GM23338 (cell line): Measurements from ENCODE around the gene CCDC120. TPM values are rescaled to one million over a fixed set of nuclear protein-coding genes. Genes with fewer than 3 reads are reported as not detected.

Source experiments
- ATAC-seq: fragments of 200-7000 bp; cut with Tn5 transposase; 3 replicates; pipeline ENCODE4 v1.9.1; 2020
- DNase-seq: peaks from one replicate; pipeline ENCODE4 v3.0.0-alpha.2; 2015; ENCODE audit warnings: low spot score
- H2AFZ ChIP-seq: fragments of 200-600 bp; sonication (generic); 2 replicates; pipeline ENCODE4 v1.8.0; 2016; ENCODE audit warnings: antibody characterized with exemption, mild to moderate bottlenecking, moderate library complexity
- H3F3A ChIP-seq: fragments of 200-600 bp; sonication (generic); replicated peaks from 2 replicates; pipeline ENCODE4 v1.8.0; 2017; ENCODE audit warnings: antibody characterized with exemption, mixed run types, low read depth
- H3K27ac ChIP-seq: fragments of 200-600 bp; sonication (generic); 2 replicates; pipeline ENCODE4 v1.6.1; 2016; ENCODE audit warnings: low read depth
- H3K27me3 ChIP-seq: fragments of 200-600 bp; sonication (generic); 2 replicates; pipeline ENCODE4 v1.8.0; 2016; ENCODE audit warnings: mild to moderate bottlenecking, mixed run types, moderate library complexity; ENCODE audit not compliant: insufficient read depth
- H3K36me3 ChIP-seq: fragments of 200-600 bp; sonication (generic); 2 replicates; pipeline ENCODE4 v1.8.0; 2016; ENCODE audit warnings: mild to moderate bottlenecking; ENCODE audit not compliant: insufficient read depth
- H3K4me1 ChIP-seq: fragments of 200-600 bp; sonication (generic); 2 replicates; pipeline ENCODE4 v1.8.0; 2016; ENCODE audit warnings: mild to moderate bottlenecking, moderate library complexity; ENCODE audit not compliant: insufficient read depth
- H3K4me2 ChIP-seq: fragments of 200-600 bp; sonication (generic); 2 replicates; pipeline ENCODE4 v1.7.1; 2017; ENCODE audit warnings: mixed run types
- H3K4me3 ChIP-seq: fragments of 200-600 bp; sonication (generic); 2 replicates; pipeline ENCODE4 v1.6.1; 2016; ENCODE audit warnings: mixed run types
- H3K79me2 ChIP-seq: fragments of 200-600 bp; sonication (generic); replicated peaks from 2 replicates; pipeline ENCODE4 v1.8.0; 2017; ENCODE audit warnings: mild to moderate bottlenecking; ENCODE audit not compliant: insufficient read depth
- H3K9me2 ChIP-seq: fragments of 200-600 bp; sonication (generic); 2 replicates; pipeline ENCODE4 v1.8.0; 2017; ENCODE audit not compliant: insufficient read depth
- H4K20me1 ChIP-seq: fragments of 200-600 bp; sonication (generic); replicated peaks from 2 replicates; pipeline ENCODE4 v1.8.0; 2017; ENCODE audit warnings: mild to moderate bottlenecking; ENCODE audit not compliant: insufficient read depth
- H3K27ac Mint-ChIP-seq: 2 replicates; pipeline ENCODE4 v1.8.0; 2020; ENCODE audit warnings: inconsistent platforms, mild to moderate bottlenecking, moderate library complexity, mixed read lengths
- H3K27me3 Mint-ChIP-seq: 3 replicates; pipeline ENCODE4 v1.8.0; 2022; ENCODE audit warnings: low read depth, mild to moderate bottlenecking, moderate library complexity, mixed read lengths, inconsistent platforms; ENCODE audit not compliant: insufficient read depth, poor library complexity
- H3K36me3 Mint-ChIP-seq: 3 replicates; pipeline ENCODE4 v1.8.0; 2021; ENCODE audit warnings: low read depth, mild to moderate bottlenecking, inconsistent platforms, moderate library complexity, mixed read lengths
- H3K4me1 Mint-ChIP-seq: 3 replicates; pipeline ENCODE4 v1.8.0; 2020; ENCODE audit warnings: mild to moderate bottlenecking, inconsistent platforms, mixed read lengths
- H3K4me3 Mint-ChIP-seq: 3 replicates; pipeline ENCODE4 v1.8.0; 2021; ENCODE audit warnings: moderate library complexity, mild to moderate bottlenecking, inconsistent platforms, mixed read lengths
- H3K9me3 Mint-ChIP-seq: 3 replicates; pipeline ENCODE4 v1.8.0; 2020; ENCODE audit warnings: moderate library complexity, mild to moderate bottlenecking, inconsistent platforms, mixed read lengths
- CREB1 ChIP-seq: fragments of 250-450 bp; sonication (Bioruptor Pico); IDR thresholded peaks from 2 replicates; pipeline ENCODE4 v1.5.0; 2020; ENCODE audit warnings: low read depth, mild to moderate bottlenecking, moderate library complexity
- EZH2 ChIP-seq: fragments of 200-600 bp; sonication (generic); IDR thresholded peaks from one replicate; pipeline ENCODE4 v1.8.0; 2017; ENCODE audit warnings: antibody characterized with exemption, mild to moderate bottlenecking, low read depth; ENCODE audit not compliant: unreplicated experiment
- EZH2phosphoT487 ChIP-seq: fragments of 200-600 bp; sonication (generic); IDR thresholded peaks from one replicate; pipeline ENCODE4 v1.8.1; 2018; ENCODE audit warnings: antibody characterized with exemption; ENCODE audit not compliant: unreplicated experiment
- JUNB ChIP-seq: IDR thresholded peaks from one replicate; pipeline ENCODE4 v1.6.1; 2016; ENCODE audit warnings: antibody characterized with exemption; ENCODE audit not compliant: unreplicated experiment
- NANOG ChIP-seq: IDR thresholded peaks from 2 replicates; pipeline ENCODE4 v1.6.1; 2016; ENCODE audit warnings: antibody characterized with exemption, borderline replicate concordance
- POLR2AphosphoS5 ChIP-seq: IDR thresholded peaks from 2 replicates; pipeline ENCODE4 v1.6.1; 2016; ENCODE audit warnings: antibody characterized with exemption, low read depth
- ZNF114 ChIP-seq: fragments of 250-450 bp; sonication (Bioruptor Pico); IDR thresholded peaks from 2 replicates; pipeline ENCODE4 v1.5.0; 2020; ENCODE audit warnings: mild to moderate bottlenecking, moderate library complexity
- polyA plus RNA-seq: library from polyadenylated mRNA; unstranded; fragments of >200 nt; fragmentation: Nextera tagmentation; extraction: Ambion mirVana; gene quantifications from 2 replicates; pipeline ENCODE4 v1.2.1, GENCODE V29; 2016
- total RNA-seq: library from RNA; depleted of rRNA; stranded (reverse); fragments of >200 nt; shearing (Covaris generic); gene quantifications from 2 replicates; pipeline ENCODE4 v1.2.3, GENCODE V29; 2014
- TF ChIP-seq, protein P1 (sequence below), 2 experiments: fragments of 200-600 bp in 1 of 2; sonication (generic) in 1 of 2; conservative IDR thresholded peaks; 2 replicates each; pipeline versions ENCODE4 v1.5.1 to v1.6.1; 2016 to 2017; ENCODE audit warnings: antibody characterized with exemption in 2 of 2, low read depth in 2 of 2, mild to moderate bottlenecking in 2 of 2, moderate library complexity in 1 of 2
- TF ChIP-seq, protein P2 (sequence below): fragments of 250-450 bp; sonication (Bioruptor Pico); IDR thresholded peaks from 2 replicates; pipeline ENCODE4 v1.5.0; 2020; ENCODE audit warnings: mild to moderate bottlenecking, moderate library complexity
- TF ChIP-seq, protein P3 (sequence below): IDR thresholded peaks from 2 replicates; pipeline ENCODE4 v1.6.1; 2016; ENCODE audit warnings: antibody characterized with exemption

Gene CCDC120
- total and polyA plus RNA-seq, 2 experiments from 2014 or later, result 3.3 to 9.9 TPM

DNA sequence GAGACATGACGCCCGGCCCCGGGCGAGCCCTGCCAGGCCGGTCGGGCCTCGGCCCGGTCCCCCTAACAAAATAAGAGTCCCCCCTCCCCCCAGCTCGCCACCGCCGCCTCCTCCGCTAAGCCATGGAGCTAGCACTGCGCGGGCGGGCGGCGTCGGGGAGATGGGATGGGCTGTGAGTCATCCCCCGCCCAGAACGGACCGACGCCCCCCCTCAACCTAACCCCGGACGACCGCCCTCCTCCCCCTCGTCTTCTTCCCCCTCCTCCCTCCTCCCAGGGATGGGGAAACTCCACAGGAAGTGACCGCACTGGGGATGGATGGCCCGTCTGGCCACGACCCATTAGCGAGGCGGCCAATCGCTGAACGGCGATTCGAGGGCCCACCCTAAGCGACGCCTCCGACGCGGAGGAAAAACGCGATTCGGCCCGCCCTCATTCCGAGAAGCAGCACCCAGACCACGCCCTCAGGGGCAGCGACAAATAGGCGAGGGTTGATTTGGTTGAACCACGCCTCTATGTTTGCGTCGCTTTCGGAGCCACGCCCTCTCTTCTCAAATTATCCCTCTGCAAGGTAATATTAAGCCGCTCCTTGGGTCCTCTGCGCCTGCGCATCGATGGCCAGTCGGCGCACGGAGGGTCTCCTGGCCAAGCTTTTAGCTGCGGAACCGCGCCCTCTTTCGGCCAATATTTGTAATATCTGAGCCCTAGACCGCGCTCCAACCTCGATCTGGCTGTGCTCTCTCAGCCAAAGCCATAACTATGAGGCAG, 15.4 kb upstream of the CCDC120 start, which contains the start of gene TFE3:
Gene TFE3, minus strand, starts transcription at position 138 of the 767 bp plus-strand sequence. Its CDS starts 131 bp downstream, at position 7.
- 0 out of 2 replicates have a peak, but pooled peaks cover 5% of the 10 kb centered on the region for H3K36me3 ChIP-seq
- DNase-seq (peak; percentile 98), ATAC-seq (peak; percentile 72)
- H3K36me3 Mint-ChIP-seq, result peaks cover 18% of the 10 kb centered on the region
- H3K27me3 Mint-ChIP-seq, result peaks cover 21% of the 10 kb centered on the region
- no peaks in the 10 kb centered on the region for H3K27me3 ChIP-seq
- no peaks in the 10 kb centered on the region; the same call in 2 of the 3 replicates for H3K9me3 Mint-ChIP-seq
- TF ChIP-seq NANOG (no peak), JUNB (no peak), ZNF114 (CRISPR knock-in tag) (no peak), POLR2AphosphoS5 (peak; percentile 45; the same call in 1 of the 2 replicates), CREB1 (CRISPR knock-in tag) (peak; percentile 68)
- TF ChIP-seq, protein P1, sequence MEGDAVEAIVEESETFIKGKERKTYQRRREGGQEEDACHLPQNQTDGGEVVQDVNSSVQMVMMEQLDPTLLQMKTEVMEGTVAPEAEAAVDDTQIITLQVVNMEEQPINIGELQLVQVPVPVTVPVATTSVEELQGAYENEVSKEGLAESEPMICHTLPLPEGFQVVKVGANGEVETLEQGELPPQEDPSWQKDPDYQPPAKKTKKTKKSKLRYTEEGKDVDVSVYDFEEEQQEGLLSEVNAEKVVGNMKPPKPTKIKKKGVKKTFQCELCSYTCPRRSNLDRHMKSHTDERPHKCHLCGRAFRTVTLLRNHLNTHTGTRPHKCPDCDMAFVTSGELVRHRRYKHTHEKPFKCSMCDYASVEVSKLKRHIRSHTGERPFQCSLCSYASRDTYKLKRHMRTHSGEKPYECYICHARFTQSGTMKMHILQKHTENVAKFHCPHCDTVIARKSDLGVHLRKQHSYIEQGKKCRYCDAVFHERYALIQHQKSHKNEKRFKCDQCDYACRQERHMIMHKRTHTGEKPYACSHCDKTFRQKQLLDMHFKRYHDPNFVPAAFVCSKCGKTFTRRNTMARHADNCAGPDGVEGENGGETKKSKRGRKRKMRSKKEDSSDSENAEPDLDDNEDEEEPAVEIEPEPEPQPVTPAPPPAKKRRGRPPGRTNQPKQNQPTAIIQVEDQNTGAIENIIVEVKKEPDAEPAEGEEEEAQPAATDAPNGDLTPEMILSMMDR (conservative IDR thresholded peaks at IDR 0.05; ENCODE audit: low read depth in 2 of 2), result peak; percentile 48 to 75
- peaks cover 30% of the 10 kb centered on the region for H3K79me2 ChIP-seq
- no peaks in the 10 kb centered on the region for H4K20me1 ChIP-seq
- H3K9me2 ChIP-seq, result no peaks in the 10 kb centered on the region
- H3K4me3 Mint-ChIP-seq, result peak within 1 kb of the TSS; percentile 96
- peak within 1 kb of the TSS; percentile 94 for H3K27ac ChIP-seq
- H3K27ac Mint-ChIP-seq, result peak within 1 kb of the TSS; percentile 97
- peak within 1 kb of the TSS; percentile 77 for H3K4me3 ChIP-seq
- no peak within 1 kb of the TSS for H2AFZ ChIP-seq
- peaks cover 24% of the 10 kb centered on the region for H3K4me1 Mint-ChIP-seq
- H3K4me2 ChIP-seq, result peak within 1 kb of the TSS; percentile 74
- H3K4me1 ChIP-seq, result peaks cover 4% of the 10 kb centered on the region
- no peaks in the 10 kb centered on the region for H3F3A ChIP-seq

DNA sequence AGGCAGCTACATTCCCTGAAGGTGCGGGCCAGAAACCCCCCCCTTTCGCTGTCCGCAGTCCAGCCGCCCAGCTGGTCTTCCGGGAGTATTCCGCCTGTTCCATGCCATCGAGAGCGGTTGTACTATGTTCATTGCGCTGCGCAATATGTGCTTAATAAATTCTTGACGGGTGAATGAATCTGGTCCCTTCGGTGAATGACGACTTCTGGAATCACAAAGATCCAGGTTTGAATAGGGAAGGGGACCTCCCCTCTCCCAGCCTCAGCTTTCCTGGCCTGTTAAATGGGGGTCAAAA, 14.9 kb upstream of the CCDC120 start:
- Histone ChIP-seq H2AFZ (no peak overlapping the region), H3K4me3 (peak overlapping the region; percentile 48), H3K36me3 (0 out of 2 replicates have a peak, but pooled peaks cover under 1% of the 10 kb centered on the region), H3K79me2 (peaks cover 25% of the 10 kb centered on the region), H3K4me1 (peaks cover 4% of the 10 kb centered on the region), H3K9me2 (no peaks in the 10 kb centered on the region), H3F3A (no peaks in the 10 kb centered on the region), H3K27ac (no peak overlapping the region), H3K4me2 (peak overlapping the region; percentile 68), H4K20me1 (no peaks in the 10 kb centered on the region), H3K27me3 (no peaks in the 10 kb centered on the region)
- ATAC-seq (no peak), DNase-seq (no peak)
- Mint-ChIP-seq H3K4me1 (peaks cover 19% of the 10 kb centered on the region), H3K4me3 (peak overlapping the region; percentile 76), H3K36me3 (peaks cover 13% of the 10 kb centered on the region), H3K27me3 (peaks cover 18% of the 10 kb centered on the region), H3K9me3 (no peaks in the 10 kb centered on the region), H3K27ac (peak overlapping the region; percentile 94)
- TF ChIP-seq EZH2 (no peak), NANOG (no peak), EZH2phosphoT487 (no peak), CREB1 (CRISPR knock-in tag) (no peak), ZNF114 (CRISPR knock-in tag) (no peak), POLR2AphosphoS5 (no peak), JUNB (no peak)
- TF ChIP-seq, protein P2, sequence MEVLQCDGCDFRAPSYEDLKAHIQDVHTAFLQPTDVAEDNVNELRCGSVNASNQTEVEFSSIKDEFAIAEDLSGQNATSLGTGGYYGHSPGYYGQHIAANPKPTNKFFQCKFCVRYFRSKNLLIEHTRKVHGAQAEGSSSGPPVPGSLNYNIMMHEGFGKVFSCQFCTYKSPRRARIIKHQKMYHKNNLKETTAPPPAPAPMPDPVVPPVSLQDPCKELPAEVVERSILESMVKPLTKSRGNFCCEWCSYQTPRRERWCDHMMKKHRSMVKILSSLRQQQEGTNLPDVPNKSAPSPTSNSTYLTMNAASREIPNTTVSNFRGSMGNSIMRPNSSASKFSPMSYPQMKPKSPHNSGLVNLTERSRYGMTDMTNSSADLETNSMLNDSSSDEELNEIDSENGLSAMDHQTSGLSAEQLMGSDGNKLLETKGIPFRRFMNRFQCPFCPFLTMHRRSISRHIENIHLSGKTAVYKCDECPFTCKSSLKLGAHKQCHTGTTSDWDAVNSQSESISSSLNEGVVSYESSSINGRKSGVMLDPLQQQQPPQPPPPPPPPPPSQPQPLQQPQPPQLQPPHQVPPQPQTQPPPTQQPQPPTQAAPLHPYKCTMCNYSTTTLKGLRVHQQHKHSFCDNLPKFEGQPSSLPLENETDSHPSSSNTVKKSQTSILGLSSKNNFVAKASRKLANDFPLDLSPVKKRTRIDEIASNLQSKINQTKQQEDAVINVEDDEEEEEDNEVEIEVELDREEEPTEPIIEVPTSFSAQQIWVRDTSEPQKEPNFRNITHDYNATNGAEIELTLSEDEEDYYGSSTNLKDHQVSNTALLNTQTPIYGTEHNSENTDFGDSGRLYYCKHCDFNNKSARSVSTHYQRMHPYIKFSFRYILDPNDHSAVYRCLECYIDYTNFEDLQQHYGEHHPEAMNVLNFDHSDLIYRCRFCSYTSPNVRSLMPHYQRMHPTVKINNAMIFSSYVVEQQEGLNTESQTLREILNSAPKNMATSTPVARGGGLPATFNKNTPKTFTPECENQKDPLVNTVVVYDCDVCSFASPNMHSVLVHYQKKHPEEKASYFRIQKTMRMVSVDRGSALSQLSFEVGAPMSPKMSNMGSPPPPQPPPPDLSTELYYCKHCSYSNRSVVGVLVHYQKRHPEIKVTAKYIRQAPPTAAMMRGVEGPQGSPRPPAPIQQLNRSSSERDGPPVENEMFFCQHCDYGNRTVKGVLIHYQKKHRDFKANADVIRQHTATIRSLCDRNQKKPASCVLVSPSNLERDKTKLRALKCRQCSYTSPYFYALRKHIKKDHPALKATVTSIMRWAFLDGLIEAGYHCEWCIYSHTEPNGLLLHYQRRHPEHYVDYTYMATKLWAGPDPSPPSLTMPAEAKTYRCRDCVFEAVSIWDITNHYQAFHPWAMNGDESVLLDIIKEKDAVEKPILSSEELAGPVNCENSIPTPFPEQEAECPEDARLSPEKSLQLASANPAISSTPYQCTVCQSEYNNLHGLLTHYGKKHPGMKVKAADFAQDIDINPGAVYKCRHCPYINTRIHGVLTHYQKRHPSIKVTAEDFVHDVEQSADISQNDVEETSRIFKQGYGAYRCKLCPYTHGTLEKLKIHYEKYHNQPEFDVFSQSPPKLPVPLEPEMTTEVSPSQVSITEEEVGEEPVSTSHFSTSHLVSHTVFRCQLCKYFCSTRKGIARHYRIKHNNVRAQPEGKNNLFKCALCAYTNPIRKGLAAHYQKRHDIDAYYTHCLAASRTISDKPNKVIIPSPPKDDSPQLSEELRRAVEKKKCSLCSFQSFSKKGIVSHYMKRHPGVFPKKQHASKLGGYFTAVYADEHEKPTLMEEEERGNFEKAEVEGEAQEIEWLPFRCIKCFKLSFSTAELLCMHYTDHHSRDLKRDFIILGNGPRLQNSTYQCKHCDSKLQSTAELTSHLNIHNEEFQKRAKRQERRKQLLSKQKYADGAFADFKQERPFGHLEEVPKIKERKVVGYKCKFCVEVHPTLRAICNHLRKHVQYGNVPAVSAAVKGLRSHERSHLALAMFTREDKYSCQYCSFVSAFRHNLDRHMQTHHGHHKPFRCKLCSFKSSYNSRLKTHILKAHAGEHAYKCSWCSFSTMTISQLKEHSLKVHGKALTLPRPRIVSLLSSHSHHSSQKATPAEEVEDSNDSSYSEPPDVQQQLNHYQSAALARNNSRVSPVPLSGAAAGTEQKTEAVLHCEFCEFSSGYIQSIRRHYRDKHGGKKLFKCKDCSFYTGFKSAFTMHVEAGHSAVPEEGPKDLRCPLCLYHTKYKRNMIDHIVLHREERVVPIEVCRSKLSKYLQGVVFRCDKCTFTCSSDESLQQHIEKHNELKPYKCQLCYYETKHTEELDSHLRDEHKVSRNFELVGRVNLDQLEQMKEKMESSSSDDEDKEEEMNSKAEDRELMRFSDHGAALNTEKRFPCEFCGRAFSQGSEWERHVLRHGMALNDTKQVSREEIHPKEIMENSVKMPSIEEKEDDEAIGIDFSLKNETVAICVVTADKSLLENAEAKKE (CRISPR knock-in tag), result no peak
- TF ChIP-seq, protein P3, sequence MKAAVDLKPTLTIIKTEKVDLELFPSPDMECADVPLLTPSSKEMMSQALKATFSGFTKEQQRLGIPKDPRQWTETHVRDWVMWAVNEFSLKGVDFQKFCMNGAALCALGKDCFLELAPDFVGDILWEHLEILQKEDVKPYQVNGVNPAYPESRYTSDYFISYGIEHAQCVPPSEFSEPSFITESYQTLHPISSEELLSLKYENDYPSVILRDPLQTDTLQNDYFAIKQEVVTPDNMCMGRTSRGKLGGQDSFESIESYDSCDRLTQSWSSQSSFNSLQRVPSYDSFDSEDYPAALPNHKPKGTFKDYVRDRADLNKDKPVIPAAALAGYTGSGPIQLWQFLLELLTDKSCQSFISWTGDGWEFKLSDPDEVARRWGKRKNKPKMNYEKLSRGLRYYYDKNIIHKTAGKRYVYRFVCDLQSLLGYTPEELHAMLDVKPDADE, result no peak
